Measurements from ENCODE around the gene TADA2B.

- TF ChIP-seq CTCF (IDR thresholded peaks at IDR 0.05 in 4 of 5, conservative IDR thresholded peaks at IDR 0.05 in 1 of 5) (no peak), POLR2A (IDR thresholded peaks at IDR 0.05) (no peak)
Measured at GRCh38 chr4:7037425-7037824, 5.7 kb upstream of the TADA2B start.

All from gastrocnemius medialis (tissue), 4 donors.